Ishikawa (cell line): ENCODE data around the gene DENND1A.

Source experiments
- CEBPB ChIP-seq: IDR thresholded peaks from 2 replicates; pipeline ENCODE4 v1.6.1; 2012
- CREB1 ChIP-seq: IDR thresholded peaks from 2 replicates; pipeline ENCODE4 v1.6.1; 2012; ENCODE audit warnings: low read depth
- EP300 ChIP-seq: IDR thresholded peaks from 2 replicates; pipeline ENCODE4 v1.6.1; 2012; ENCODE audit warnings: borderline replicate concordance
- FOXM1 ChIP-seq: IDR thresholded peaks from 2 replicates; pipeline ENCODE4 v1.6.1; 2012; ENCODE audit warnings: low read depth, borderline replicate concordance
- TAF1 ChIP-seq: IDR thresholded peaks from 2 replicates; pipeline ENCODE4 v1.6.1; 2012; ENCODE audit warnings: low read depth, mild to moderate bottlenecking
- YY1 ChIP-seq: IDR thresholded peaks from 2 replicates; pipeline ENCODE4 v1.6.1; 2012; ENCODE audit warnings: low read depth
- ZBTB7A ChIP-seq: IDR thresholded peaks from 2 replicates; pipeline ENCODE4 v1.6.1; 2012; ENCODE audit warnings: low read depth
- TF ChIP-seq, protein P1 (sequence below): IDR thresholded peaks from 2 replicates; pipeline ENCODE4 v1.6.1; 2012
- TF ChIP-seq, protein P2 (sequence below): IDR thresholded peaks from 2 replicates; pipeline ENCODE4 v1.6.1; 2012; ENCODE audit warnings: low read depth, mild to moderate bottlenecking
- TF ChIP-seq, protein P3 (sequence below): IDR thresholded peaks from 2 replicates; pipeline ENCODE4 v1.6.1; 2012

DNA sequence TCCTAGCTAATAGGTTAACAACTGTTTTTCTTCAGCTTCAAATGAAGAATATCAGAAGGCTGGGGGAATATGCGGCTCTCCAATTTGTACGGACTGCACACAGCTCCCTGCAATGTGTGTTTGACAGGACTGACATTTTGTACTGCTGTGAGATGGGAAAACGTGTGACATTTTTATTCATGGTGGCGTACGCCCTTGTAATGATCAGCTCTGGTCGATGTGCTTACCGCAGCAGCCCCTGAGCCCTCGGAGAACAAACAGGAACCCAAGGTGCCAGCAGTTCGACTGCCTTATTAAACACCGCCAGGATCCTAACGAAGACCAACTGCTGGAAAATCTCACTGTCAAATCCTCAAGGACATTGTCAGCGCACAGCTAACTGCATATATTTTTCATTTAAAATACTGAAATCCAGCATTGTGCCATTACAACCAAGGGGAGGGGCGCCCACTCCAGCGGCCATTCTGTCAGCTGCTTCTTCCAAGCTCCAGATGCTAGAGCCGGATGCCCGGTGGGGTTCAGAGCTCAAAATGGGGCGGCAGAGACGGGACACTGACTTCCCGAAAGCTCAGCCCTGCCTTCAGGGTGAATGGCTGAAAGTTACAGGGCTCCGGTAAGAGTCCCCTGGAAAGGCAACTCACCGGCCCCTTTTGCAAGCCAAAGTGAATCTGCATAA is 507.2 kb downstream of the DENND1A start:
- no peak for TF ChIP-seq EP300
- TF ChIP-seq, protein P1, sequence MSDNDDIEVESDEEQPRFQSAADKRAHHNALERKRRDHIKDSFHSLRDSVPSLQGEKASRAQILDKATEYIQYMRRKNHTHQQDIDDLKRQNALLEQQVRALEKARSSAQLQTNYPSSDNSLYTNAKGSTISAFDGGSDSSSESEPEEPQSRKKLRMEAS: no peak
- no peak for TF ChIP-seq YY1
- no peak for TF ChIP-seq CEBPB
- TF ChIP-seq FOXM1: no peak
- TF ChIP-seq TAF1: no peak
- TF ChIP-seq, protein P2, sequence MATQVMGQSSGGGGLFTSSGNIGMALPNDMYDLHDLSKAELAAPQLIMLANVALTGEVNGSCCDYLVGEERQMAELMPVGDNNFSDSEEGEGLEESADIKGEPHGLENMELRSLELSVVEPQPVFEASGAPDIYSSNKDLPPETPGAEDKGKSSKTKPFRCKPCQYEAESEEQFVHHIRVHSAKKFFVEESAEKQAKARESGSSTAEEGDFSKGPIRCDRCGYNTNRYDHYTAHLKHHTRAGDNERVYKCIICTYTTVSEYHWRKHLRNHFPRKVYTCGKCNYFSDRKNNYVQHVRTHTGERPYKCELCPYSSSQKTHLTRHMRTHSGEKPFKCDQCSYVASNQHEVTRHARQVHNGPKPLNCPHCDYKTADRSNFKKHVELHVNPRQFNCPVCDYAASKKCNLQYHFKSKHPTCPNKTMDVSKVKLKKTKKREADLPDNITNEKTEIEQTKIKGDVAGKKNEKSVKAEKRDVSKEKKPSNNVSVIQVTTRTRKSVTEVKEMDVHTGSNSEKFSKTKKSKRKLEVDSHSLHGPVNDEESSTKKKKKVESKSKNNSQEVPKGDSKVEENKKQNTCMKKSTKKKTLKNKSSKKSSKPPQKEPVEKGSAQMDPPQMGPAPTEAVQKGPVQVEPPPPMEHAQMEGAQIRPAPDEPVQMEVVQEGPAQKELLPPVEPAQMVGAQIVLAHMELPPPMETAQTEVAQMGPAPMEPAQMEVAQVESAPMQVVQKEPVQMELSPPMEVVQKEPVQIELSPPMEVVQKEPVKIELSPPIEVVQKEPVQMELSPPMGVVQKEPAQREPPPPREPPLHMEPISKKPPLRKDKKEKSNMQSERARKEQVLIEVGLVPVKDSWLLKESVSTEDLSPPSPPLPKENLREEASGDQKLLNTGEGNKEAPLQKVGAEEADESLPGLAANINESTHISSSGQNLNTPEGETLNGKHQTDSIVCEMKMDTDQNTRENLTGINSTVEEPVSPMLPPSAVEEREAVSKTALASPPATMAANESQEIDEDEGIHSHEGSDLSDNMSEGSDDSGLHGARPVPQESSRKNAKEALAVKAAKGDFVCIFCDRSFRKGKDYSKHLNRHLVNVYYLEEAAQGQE: no peak
- no peak for TF ChIP-seq CREB1
- TF ChIP-seq ZBTB7A: no peak
- TF ChIP-seq, protein P3, sequence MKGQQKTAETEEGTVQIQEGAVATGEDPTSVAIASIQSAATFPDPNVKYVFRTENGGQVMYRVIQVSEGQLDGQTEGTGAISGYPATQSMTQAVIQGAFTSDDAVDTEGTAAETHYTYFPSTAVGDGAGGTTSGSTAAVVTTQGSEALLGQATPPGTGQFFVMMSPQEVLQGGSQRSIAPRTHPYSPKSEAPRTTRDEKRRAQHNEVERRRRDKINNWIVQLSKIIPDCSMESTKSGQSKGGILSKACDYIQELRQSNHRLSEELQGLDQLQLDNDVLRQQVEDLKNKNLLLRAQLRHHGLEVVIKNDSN: no peak
